ENCODE results near the gene FGR.
"Not testable (repeated sequence)": the region's sequence is repeated elsewhere in the genome, so short reads cannot be mapped to it uniquely, and the experiment has no call there.

FGR gene

GRCh38 chr1:27659497-27660299 lies 24.7 kb upstream of the FGR start:
- no peak for DNase-seq

GRCh38 chr1:27658951-27659496 lies 24.0 kb upstream of the FGR start:
- no peak for DNase-seq

- no peak for DNase-seq
These were observed 21.3 kb upstream of the FGR start for GRCh38 chr1:27656157-27656893.

- DNase-seq, result no peak
These were observed 20.4 kb upstream of the FGR start for GRCh38 chr1:27655151-27655937.

- no peak for DNase-seq
These were observed 17.3 kb upstream of the FGR start for GRCh38 chr1:27652111-27652864.

- DNase-seq, result no peak
These were observed 15.7 kb upstream of the FGR start for GRCh38 chr1:27650539-27651175.

- no peak for DNase-seq
These were observed 15.2 kb upstream of the FGR start for GRCh38 chr1:27650171-27650538.

GRCh38 chr1:27649306-27649635 lies 14.3 kb upstream of the FGR start:
- no peak for DNase-seq

- no peak for DNase-seq
These were observed 13.8 kb upstream of the FGR start for GRCh38 chr1:27648602-27649305.

- DNase-seq, result no peak
These were observed 12.3 kb upstream of the FGR start for GRCh38 chr1:27647328-27647727.

GRCh38 chr1:27646676-27647075 lies 11.7 kb upstream of the FGR start:
- no peak for DNase-seq

- DNase-seq, result no peak
These were observed 10.1 kb upstream of the FGR start for GRCh38 chr1:27645071-27645415.

- DNase-seq, result no peak
These were observed 9.5 kb upstream of the FGR start for GRCh38 chr1:27644369-27645070.

GRCh38 chr1:27643600-27644368 lies 8.8 kb upstream of the FGR start:
- no peak for DNase-seq

- DNase-seq, result not testable (repeated sequence)
These were observed 5.5 kb upstream of the FGR start for GRCh38 chr1:27640514-27640913.

GRCh38 chr1:27638805-27639204 lies 3.8 kb upstream of the FGR start:
- no peak for DNase-seq

GRCh38 chr1:27638047-27638734 lies 3.2 kb upstream of the FGR start:
- DNase-seq, result no peak

- DNase-seq, result no peak
These were observed 584 bp upstream of the FGR start for GRCh38 chr1:27635396-27636142.

All from KG1 (cell line).